OCI-LY7 (cell line): ENCODE measurements around the gene SLC6A18.

Source experiments
- CTCF ChIP-seq: fragments of 200-600 bp; sonication (generic); conservative IDR thresholded peaks from 2 replicates; pipeline ENCODE4 v1.5.1; 2014; ENCODE audit warnings: mild to moderate bottlenecking, antibody characterized with exemption, low read length, moderate library complexity, mixed read lengths
- EZH2phosphoT487 ChIP-seq: fragments of 200-600 bp; sonication (generic); IDR thresholded peaks from 2 replicates; pipeline ENCODE4 v1.6.1; 2018; ENCODE audit warnings: low read depth, borderline replicate concordance, mild to moderate bottlenecking, mixed run types, antibody characterized with exemption, low read length, moderate library complexity, mixed read lengths

- TF ChIP-seq CTCF: no peak
- TF ChIP-seq EZH2phosphoT487: no peak
These were observed 51.7 kb downstream of the SLC6A18 start for GRCh38 chr5:1276930-1277329.
